A673 (cell line): ENCODE measurements around the gene PAPPA.

Source experiments
- EZH2 ChIP-seq: fragments of 200-600 bp; sonication (generic); IDR thresholded peaks from 2 replicates; pipeline ENCODE4 v1.6.1; 2017; ENCODE audit warnings: borderline replicate concordance, low read depth, mild to moderate bottlenecking, mixed read lengths, antibody characterized with exemption, low read length; ENCODE audit not compliant: poor library complexity, severe bottlenecking
- TF ChIP-seq, protein P1 (sequence below): fragments of 300-800, 200-600 bp; sonication (generic); conservative IDR thresholded peaks from 2 replicates; pipeline ENCODE4 v1.5.1; 2017; ENCODE audit warnings: low read depth, mild to moderate bottlenecking, antibody characterized with exemption, low read length, moderate library complexity, mixed read lengths

DNA sequence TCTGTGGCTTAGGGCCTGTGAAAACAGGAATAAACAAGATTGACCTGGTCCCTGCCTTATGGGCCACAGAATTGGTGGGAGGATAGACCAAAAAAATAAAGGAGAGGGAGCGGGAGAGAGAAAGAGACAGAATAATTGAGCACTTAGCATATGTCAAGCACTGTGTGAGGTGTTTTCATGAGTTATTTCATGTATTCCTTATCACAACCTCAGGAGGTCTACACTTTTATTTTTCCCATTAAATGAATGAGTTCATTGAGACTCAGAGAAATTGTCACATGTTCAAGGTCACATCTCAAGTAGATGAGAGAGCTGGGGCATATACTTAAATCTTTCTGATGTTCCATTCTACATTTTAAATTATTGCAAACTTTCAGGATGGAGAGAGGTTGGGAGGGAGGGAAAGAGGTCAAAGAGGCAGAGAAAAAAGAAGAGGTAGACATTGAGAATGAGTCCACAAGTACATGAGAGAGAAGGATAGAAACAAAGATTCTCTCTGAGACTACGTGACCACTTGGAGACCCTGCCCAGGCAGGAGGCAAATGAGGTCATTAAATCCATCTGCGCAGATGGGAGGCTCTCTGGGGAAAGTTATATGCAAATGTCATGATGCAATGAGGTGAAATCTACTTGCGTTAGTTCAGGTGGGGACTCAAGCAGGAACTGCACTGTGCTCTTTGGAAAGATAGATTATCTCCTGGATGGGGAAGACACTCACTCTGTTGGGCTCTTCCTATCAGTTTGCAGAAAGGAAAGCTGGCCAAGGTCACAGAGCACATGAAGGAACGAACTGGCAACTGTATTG, 241.5 kb downstream of the PAPPA start:
- TF ChIP-seq, protein P1, sequence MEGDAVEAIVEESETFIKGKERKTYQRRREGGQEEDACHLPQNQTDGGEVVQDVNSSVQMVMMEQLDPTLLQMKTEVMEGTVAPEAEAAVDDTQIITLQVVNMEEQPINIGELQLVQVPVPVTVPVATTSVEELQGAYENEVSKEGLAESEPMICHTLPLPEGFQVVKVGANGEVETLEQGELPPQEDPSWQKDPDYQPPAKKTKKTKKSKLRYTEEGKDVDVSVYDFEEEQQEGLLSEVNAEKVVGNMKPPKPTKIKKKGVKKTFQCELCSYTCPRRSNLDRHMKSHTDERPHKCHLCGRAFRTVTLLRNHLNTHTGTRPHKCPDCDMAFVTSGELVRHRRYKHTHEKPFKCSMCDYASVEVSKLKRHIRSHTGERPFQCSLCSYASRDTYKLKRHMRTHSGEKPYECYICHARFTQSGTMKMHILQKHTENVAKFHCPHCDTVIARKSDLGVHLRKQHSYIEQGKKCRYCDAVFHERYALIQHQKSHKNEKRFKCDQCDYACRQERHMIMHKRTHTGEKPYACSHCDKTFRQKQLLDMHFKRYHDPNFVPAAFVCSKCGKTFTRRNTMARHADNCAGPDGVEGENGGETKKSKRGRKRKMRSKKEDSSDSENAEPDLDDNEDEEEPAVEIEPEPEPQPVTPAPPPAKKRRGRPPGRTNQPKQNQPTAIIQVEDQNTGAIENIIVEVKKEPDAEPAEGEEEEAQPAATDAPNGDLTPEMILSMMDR, result no peak
- no peak for TF ChIP-seq EZH2
